OCI-LY1 (cell line): ENCODE data around the gene AFAP1.

Experiments
- H2AFZ ChIP-seq: fragments of 200-600 bp; sonication (generic), shearing (Covaris generic); 2 replicates; pipeline ENCODE4 v1.6.0; 2014; ENCODE audit warnings: antibody characterized with exemption, mild to moderate bottlenecking, low read length
- H3F3A ChIP-seq: fragments of 200-600 bp; sonication (generic), shearing (Covaris generic); 2 replicates; pipeline ENCODE4 v1.6.0; 2014; ENCODE audit warnings: mild to moderate bottlenecking, antibody characterized with exemption, low read length, moderate library complexity; ENCODE audit not compliant: insufficient read depth
- H3K27ac ChIP-seq: fragments of 200-600 bp; sonication (generic); 2 replicates; pipeline ENCODE4 v1.5.1; 2014; ENCODE audit warnings: low read length, mixed run types, mild to moderate bottlenecking, low read depth; ENCODE audit not compliant: poor library complexity, severe bottlenecking
- H3K27me3 ChIP-seq: fragments of 200-600 bp; sonication (generic); 2 replicates; pipeline ENCODE4 v1.6.0; 2014; ENCODE audit warnings: antibody characterized with exemption, mild to moderate bottlenecking, low read length, moderate library complexity; ENCODE audit not compliant: insufficient read depth
- H3K36me3 ChIP-seq: fragments of 200-600 bp; sonication (generic); 2 replicates; pipeline ENCODE4 v1.6.1; 2014; ENCODE audit warnings: mild to moderate bottlenecking, antibody characterized with exemption, low read length, moderate library complexity, mixed read lengths; ENCODE audit not compliant: insufficient read depth
- H3K4me1 ChIP-seq: fragments of 200-600 bp; sonication (generic); 2 replicates; pipeline ENCODE4 v1.5.1; 2014; ENCODE audit warnings: mild to moderate bottlenecking, low read length, moderate library complexity; ENCODE audit not compliant: insufficient read depth, severe bottlenecking
- H3K4me2 ChIP-seq: fragments of 200-600 bp; sonication (generic), shearing (Covaris generic); 2 replicates; pipeline ENCODE4 v1.6.1; 2014; ENCODE audit warnings: low read length
- H3K4me3 ChIP-seq: fragments of 200-600 bp; sonication (generic); 2 replicates; pipeline ENCODE4 v1.5.1; 2014; ENCODE audit warnings: low read length, low read depth, mild to moderate bottlenecking, mixed read lengths; ENCODE audit not compliant: poor library complexity, severe bottlenecking
- H3K79me2 ChIP-seq: fragments of 200-600 bp; shearing (Covaris generic); 2 replicates; pipeline ENCODE4 v1.6.1; 2016; ENCODE audit warnings: mixed run types, low read length, mixed read lengths; ENCODE audit not compliant: insufficient read depth
- H3K9ac ChIP-seq: fragments of 200-600 bp; sonication (generic), shearing (Covaris generic); 2 replicates; pipeline ENCODE4 v1.6.1; 2014; ENCODE audit warnings: mild to moderate bottlenecking, low read length, mixed read lengths
- H3K9me2 ChIP-seq: fragments of 200-600 bp; sonication (generic), shearing (Covaris generic); 2 replicates; pipeline ENCODE4 v1.6.1; 2014; ENCODE audit warnings: low read depth, mild to moderate bottlenecking, low read length, mixed read lengths
- H3K9me3 ChIP-seq: fragments of 200-600 bp; shearing (Covaris generic); 2 replicates; pipeline ENCODE4 v1.6.1; 2014; ENCODE audit warnings: low read length, mixed read lengths
- H4K20me1 ChIP-seq: fragments of 200-600 bp; sonication (generic), shearing (Covaris generic); 2 replicates; pipeline ENCODE4 v1.6.0; 2016; ENCODE audit warnings: mild to moderate bottlenecking, low read length; ENCODE audit not compliant: insufficient read depth
- EZH2 ChIP-seq: fragments of 200-600 bp; sonication (generic), shearing (Covaris generic); IDR thresholded peaks from 2 replicates; pipeline ENCODE4 v1.8.0; 2017; ENCODE audit warnings: borderline replicate concordance, mixed run types, mild to moderate bottlenecking, antibody characterized with exemption, low read length, moderate library complexity, mixed read lengths
- TF ChIP-seq, protein P1 (sequence below): fragments of 200-600 bp; sonication (generic), shearing (Covaris generic); IDR thresholded peaks from 2 replicates; pipeline ENCODE4 v1.5.1; 2017; ENCODE audit warnings: mild to moderate bottlenecking, antibody characterized with exemption, low read length, moderate library complexity, mixed read lengths

The AFAP1 gene

DNA sequence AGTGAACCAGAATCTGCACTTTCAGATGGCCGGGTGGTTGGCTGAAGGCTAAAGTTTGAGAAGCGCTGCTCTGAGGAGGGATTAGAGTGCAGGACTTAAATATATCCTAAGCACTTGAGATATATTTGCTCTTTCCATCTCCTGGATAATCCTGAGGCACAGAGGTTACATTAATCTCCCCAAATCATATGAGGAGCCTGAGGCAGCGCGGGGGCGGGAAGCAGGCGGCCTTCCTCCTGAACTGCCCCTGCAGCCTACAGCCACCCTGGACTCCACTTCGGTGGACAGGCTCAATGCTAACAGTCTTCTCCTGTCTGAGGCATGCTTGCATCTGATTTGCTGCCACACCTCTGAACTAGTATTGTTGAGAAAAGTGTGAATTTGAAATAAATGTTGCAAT, 72.5 kb downstream of the AFAP1 start:
- H3K9me3 ChIP-seq = no peaks in the 10 kb centered on the region
- H3F3A ChIP-seq = no peaks in the 10 kb centered on the region
- no peaks in the 10 kb centered on the region for H3K9me2 ChIP-seq
- H3K27ac ChIP-seq = no peak overlapping the region
- H4K20me1 ChIP-seq = no peaks in the 10 kb centered on the region
- H3K27me3 ChIP-seq = no peaks in the 10 kb centered on the region
- no peak overlapping the region for H3K4me3 ChIP-seq
- no peaks in the 10 kb centered on the region for H3K4me1 ChIP-seq
- no peaks in the 10 kb centered on the region for H3K79me2 ChIP-seq
- no peak overlapping the region for H2AFZ ChIP-seq
- TF ChIP-seq EZH2 = no peak
- TF ChIP-seq, protein P1, sequence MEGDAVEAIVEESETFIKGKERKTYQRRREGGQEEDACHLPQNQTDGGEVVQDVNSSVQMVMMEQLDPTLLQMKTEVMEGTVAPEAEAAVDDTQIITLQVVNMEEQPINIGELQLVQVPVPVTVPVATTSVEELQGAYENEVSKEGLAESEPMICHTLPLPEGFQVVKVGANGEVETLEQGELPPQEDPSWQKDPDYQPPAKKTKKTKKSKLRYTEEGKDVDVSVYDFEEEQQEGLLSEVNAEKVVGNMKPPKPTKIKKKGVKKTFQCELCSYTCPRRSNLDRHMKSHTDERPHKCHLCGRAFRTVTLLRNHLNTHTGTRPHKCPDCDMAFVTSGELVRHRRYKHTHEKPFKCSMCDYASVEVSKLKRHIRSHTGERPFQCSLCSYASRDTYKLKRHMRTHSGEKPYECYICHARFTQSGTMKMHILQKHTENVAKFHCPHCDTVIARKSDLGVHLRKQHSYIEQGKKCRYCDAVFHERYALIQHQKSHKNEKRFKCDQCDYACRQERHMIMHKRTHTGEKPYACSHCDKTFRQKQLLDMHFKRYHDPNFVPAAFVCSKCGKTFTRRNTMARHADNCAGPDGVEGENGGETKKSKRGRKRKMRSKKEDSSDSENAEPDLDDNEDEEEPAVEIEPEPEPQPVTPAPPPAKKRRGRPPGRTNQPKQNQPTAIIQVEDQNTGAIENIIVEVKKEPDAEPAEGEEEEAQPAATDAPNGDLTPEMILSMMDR = no peak
- no peak overlapping the region for H3K4me2 ChIP-seq
- H3K9ac ChIP-seq = no peak overlapping the region
- H3K36me3 ChIP-seq = no peaks in the 10 kb centered on the region

DNA sequence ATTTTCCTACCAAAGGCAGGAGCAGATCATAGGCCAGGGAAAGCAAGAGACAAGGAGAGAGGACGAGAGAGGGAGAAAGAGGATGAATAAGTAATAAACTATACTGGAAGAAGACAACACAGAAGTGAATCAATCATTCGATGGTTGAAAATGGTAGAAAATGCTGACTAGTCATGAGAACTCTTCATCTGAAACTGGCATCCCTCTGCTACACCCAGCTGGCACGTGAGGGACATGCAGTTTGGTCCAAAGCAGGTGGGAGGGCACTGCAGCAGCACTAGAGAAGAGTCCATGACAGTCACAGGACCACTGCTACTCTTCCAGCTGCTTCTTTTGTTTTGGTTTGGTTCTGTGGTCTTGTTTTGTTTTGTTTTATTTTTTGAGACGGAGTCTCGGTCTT, 74.1 kb downstream of the AFAP1 start:
- Histone ChIP-seq H3K4me3 (no peak overlapping the region), H4K20me1 (no peaks in the 10 kb centered on the region), H3K36me3 (no peaks in the 10 kb centered on the region), H2AFZ (no peak overlapping the region), H3K4me1 (no peaks in the 10 kb centered on the region), H3K9me3 (no peaks in the 10 kb centered on the region), H3K4me2 (no peak overlapping the region), H3K27me3 (no peaks in the 10 kb centered on the region), H3K9ac (no peak overlapping the region), H3K9me2 (no peaks in the 10 kb centered on the region), H3K27ac (no peak overlapping the region), H3F3A (no peaks in the 10 kb centered on the region), H3K79me2 (no peaks in the 10 kb centered on the region)
- no peak for TF ChIP-seq EZH2
- TF ChIP-seq, protein P1 = no peak

DNA sequence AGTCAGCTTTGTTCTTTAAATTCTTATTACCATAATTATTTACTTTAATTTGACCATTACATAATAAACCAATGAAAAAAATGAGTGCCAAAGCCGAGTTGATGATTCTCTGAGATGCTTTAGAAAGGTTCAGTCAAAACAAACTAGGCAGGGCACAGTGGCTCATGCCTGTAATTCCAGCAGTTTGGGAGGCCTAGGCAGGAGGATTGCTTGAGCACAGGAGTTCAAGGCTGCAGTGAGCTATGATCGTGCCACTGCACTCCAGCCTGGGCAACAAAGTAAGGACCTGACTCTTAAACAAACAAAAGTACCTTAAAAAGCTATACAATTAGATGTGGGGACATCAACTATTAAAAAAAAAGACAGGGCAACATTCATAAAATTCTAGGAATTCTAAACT, 75.0 kb downstream of the AFAP1 start:
- no peaks in the 10 kb centered on the region for H3K36me3 ChIP-seq
- no peaks in the 10 kb centered on the region for H3K27me3 ChIP-seq
- H3K9me3 ChIP-seq = no peaks in the 10 kb centered on the region
- no peaks in the 10 kb centered on the region for H3F3A ChIP-seq
- no peaks in the 10 kb centered on the region for H3K9me2 ChIP-seq
- H2AFZ ChIP-seq = no peak overlapping the region
- no peaks in the 10 kb centered on the region for H3K4me1 ChIP-seq
- H3K4me3 ChIP-seq = no peak overlapping the region
- TF ChIP-seq EZH2 = no peak
- TF ChIP-seq, protein P1 = no peak
- H3K27ac ChIP-seq = no peak overlapping the region
- no peaks in the 10 kb centered on the region for H3K79me2 ChIP-seq
- H4K20me1 ChIP-seq = no peaks in the 10 kb centered on the region
- H3K4me2 ChIP-seq = no peak overlapping the region
- no peak overlapping the region for H3K9ac ChIP-seq
